CD14-positive monocyte (primary cell): Measurements from ENCODE around the gene NEFH. TPM values are rescaled to one million over a fixed set of nuclear protein-coding genes. Genes with fewer than 3 reads are reported as not detected.

Experiments used
- DNase-seq, 3 donors: peaks; one replicate each; pipeline ENCODE4 v3.0.0-alpha.2; 2011 to 2022
- H2AFZ ChIP-seq: 2 replicates; pipeline ENCODE4 v1.6.0; 2012; ENCODE audit warnings: mild to moderate bottlenecking, low read depth, low read length, inconsistent platforms; ENCODE audit not compliant: insufficient read depth, poor library complexity, severe bottlenecking
- H3K27ac ChIP-seq, 2 donors: 1 replicate in 1 of 2; 2 replicates in 1 of 2; pipeline ENCODE4 v1.5.1; 2012 to 2013; ENCODE audit warnings: low read length in 2 of 2, control low read depth in 1 of 2, inconsistent platforms in 1 of 2, low read depth in 1 of 2, mild to moderate bottlenecking in 1 of 2
- H3K27me3 ChIP-seq, 2 donors: one replicate each; pipeline versions ENCODE4 v1.6.0 to v1.6.1; 2011 to 2013; ENCODE audit warnings: low read length in 2 of 2; ENCODE audit not compliant: control insufficient read depth in 2 of 2, insufficient read depth in 2 of 2
- H3K36me3 ChIP-seq, 2 donors: replicated peaks in 1 of 2; 1 replicate in 1 of 2; 2 replicates in 1 of 2; pipeline versions ENCODE4 v1.5.1 to v1.6.1; 2012 to 2013; ENCODE audit warnings: low read length in 2 of 2, control low read depth in 1 of 2, inconsistent platforms in 1 of 2, mild to moderate bottlenecking in 1 of 2; ENCODE audit not compliant: insufficient read depth in 2 of 2, control insufficient read depth in 1 of 2
- H3K4me1 ChIP-seq, 2 donors: 1 replicate in 1 of 2; 2 replicates in 1 of 2; pipeline versions ENCODE4 v1.5.1 to v1.6.1; 2012 to 2013; ENCODE audit warnings: low read length in 2 of 2, control low read depth in 1 of 2, inconsistent platforms in 1 of 2, mild to moderate bottlenecking in 1 of 2, moderate library complexity in 1 of 2; ENCODE audit not compliant: insufficient read depth in 2 of 2, control insufficient read depth in 1 of 2
- H3K4me2 ChIP-seq: replicated peaks from 2 replicates; pipeline ENCODE3; 2012; ENCODE audit warnings: low read length, moderate library complexity, mild to moderate bottlenecking; ENCODE audit not compliant: poor library complexity, severe bottlenecking; ENCODE audit errors: extremely low read depth
- H3K4me3 ChIP-seq, 3 experiments: fragments of 200-600 bp in 1 of 3; sonication (generic) in 1 of 3; replicated peaks in 1 of 3; 1 replicate in 2 of 3; 2 replicates in 1 of 3; pipeline ENCODE4 v1.5.1; 2011 to 2013; ENCODE audit warnings: low read length in 3 of 3, mild to moderate bottlenecking in 3 of 3, control low read depth in 2 of 3, low read depth in 2 of 3, inconsistent platforms in 1 of 3, moderate library complexity in 1 of 3
- H3K79me2 ChIP-seq: 2 replicates; pipeline ENCODE4 v1.6.0; 2012; ENCODE audit warnings: mild to moderate bottlenecking, control low read depth, inconsistent platforms, low read length, moderate library complexity; ENCODE audit not compliant: insufficient read depth
- H3K9ac ChIP-seq: 2 replicates; pipeline ENCODE4 v1.6.0; 2017; ENCODE audit warnings: low read length, mild to moderate bottlenecking; ENCODE audit not compliant: insufficient read depth, poor library complexity, severe bottlenecking
- H3K9me3 ChIP-seq, 2 donors: replicated peaks in 1 of 2; 1 replicate in 1 of 2; 2 replicates in 1 of 2; pipeline versions ENCODE4 v1.5.1 to v1.6.1; 2012 to 2013; ENCODE audit warnings: low read length in 2 of 2, control low read depth in 1 of 2; ENCODE audit not compliant: control insufficient read depth in 1 of 2, insufficient read depth in 1 of 2
- H4K20me1 ChIP-seq: 2 replicates; pipeline ENCODE4 v1.6.0; 2012; ENCODE audit warnings: mild to moderate bottlenecking, low read length, control low read depth, moderate library complexity; ENCODE audit not compliant: insufficient read depth
- H3K27ac Mint-ChIP-seq, 7 donors: one replicate each; pipeline ENCODE4 v1.8.0; 2020; ENCODE audit warnings: mild to moderate bottlenecking in 7 of 7, mixed read lengths in 7 of 7, moderate library complexity in 6 of 7, inconsistent platforms in 2 of 7
- H3K27me3 Mint-ChIP-seq, 3 donors: one replicate each; pipeline ENCODE4 v1.8.0; 2021 to 2022; ENCODE audit warnings: low read depth in 3 of 3, mild to moderate bottlenecking in 3 of 3, mixed read lengths in 3 of 3, moderate library complexity in 3 of 3, inconsistent platforms in 1 of 3
- H3K36me3 Mint-ChIP-seq, 2 donors: one replicate each; pipeline ENCODE4 v1.8.0; 2020; ENCODE audit warnings: mixed read lengths in 2 of 2, inconsistent platforms in 1 of 2, mild to moderate bottlenecking in 1 of 2
- H3K4me1 Mint-ChIP-seq: one replicate; pipeline ENCODE4 v1.8.0; 2020; ENCODE audit warnings: mild to moderate bottlenecking, mixed read lengths
- H3K4me3 Mint-ChIP-seq, 2 donors: one replicate each; pipeline ENCODE4 v1.8.0; 2020; ENCODE audit warnings: mild to moderate bottlenecking in 2 of 2, mixed read lengths in 2 of 2, moderate library complexity in 1 of 2
- H3K9me3 Mint-ChIP-seq, 7 donors: one replicate each; pipeline ENCODE4 v1.8.0; 2020 to 2022; ENCODE audit warnings: mixed read lengths in 7 of 7, mild to moderate bottlenecking in 6 of 7, moderate library complexity in 6 of 7, inconsistent platforms in 2 of 7
- WGBS: methylation state at CpG from one replicate; pipeline ENCODE4 v1.1.5; 2013; ENCODE audit warnings: missing lambda C conversion rate; ENCODE audit not compliant: insufficient coverage; 5-methylcytosine and 5-hydroxymethylcytosine counted together
- intact Hi-C, 2 donors: fragments of 100-400 bp; cut with micrococcal nuclease; formaldehyde crosslinking; loops; one replicate each; pipeline versions ENCODE4 v1.15.0 to v1.15.1; 2023
- polyA plus RNA-seq, 3 donors: library from polyadenylated mRNA; depleted of rRNA in 1 of 3; unstranded in 2 of 3; stranded (reverse) in 1 of 3; fragments of 300-500 nt in 2 of 3; fragments of >200 nt in 1 of 3; fragmentation: Illumina TruSeq in 2 of 3; gene quantifications; 1 replicate in 2 of 3; 2 replicates in 1 of 3; pipeline ENCODE4 v1.2.3, GENCODE V29; 2012 to 2021
- TF ChIP-seq, protein P1 (sequence below): fragments of 200-600 bp; IDR thresholded peaks from one replicate; pipeline ENCODE4 v1.8.0; 2022; ENCODE audit warnings: antibody characterized with exemption, mild to moderate bottlenecking

The NEFH gene
- polyA plus RNA-seq, 3 donors, result 0.20 to 1.2 (median 0.74) TPM

- Histone ChIP-seq H3K27ac (no peak overlapping the region), H3K4me3 (no peak overlapping the region), H2AFZ (no peak overlapping the region), H3K27me3 (no peaks in the 10 kb centered on the region), H3K4me2 (no peak overlapping the region), H3K9ac (no peak overlapping the region), H3K36me3 (peaks cover 85 to 93% of the 10 kb centered on the region in 2 donors), H3K4me1 (no peaks in the 10 kb centered on the region), H3K9me3 (no peaks in the 10 kb centered on the region), H4K20me1 (no peaks in the 10 kb centered on the region), H3K79me2 (no peaks in the 10 kb centered on the region)
- Mint-ChIP-seq H3K36me3 (peaks cover 86 to 96% of the 10 kb centered on the region in 2 donors), H3K27ac (no peak overlapping the region), H3K9me3 (no peaks in the 10 kb centered on the region), H3K4me3 (no peak overlapping the region), H3K27me3 (no peaks in the 10 kb centered on the region), H3K4me1 (no peaks in the 10 kb centered on the region)
- TF ChIP-seq, protein P1, sequence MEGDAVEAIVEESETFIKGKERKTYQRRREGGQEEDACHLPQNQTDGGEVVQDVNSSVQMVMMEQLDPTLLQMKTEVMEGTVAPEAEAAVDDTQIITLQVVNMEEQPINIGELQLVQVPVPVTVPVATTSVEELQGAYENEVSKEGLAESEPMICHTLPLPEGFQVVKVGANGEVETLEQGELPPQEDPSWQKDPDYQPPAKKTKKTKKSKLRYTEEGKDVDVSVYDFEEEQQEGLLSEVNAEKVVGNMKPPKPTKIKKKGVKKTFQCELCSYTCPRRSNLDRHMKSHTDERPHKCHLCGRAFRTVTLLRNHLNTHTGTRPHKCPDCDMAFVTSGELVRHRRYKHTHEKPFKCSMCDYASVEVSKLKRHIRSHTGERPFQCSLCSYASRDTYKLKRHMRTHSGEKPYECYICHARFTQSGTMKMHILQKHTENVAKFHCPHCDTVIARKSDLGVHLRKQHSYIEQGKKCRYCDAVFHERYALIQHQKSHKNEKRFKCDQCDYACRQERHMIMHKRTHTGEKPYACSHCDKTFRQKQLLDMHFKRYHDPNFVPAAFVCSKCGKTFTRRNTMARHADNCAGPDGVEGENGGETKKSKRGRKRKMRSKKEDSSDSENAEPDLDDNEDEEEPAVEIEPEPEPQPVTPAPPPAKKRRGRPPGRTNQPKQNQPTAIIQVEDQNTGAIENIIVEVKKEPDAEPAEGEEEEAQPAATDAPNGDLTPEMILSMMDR, result no peak
- WGBS, result 100% methylated on average over 2 of the region's 2 CpGs
- no peak for DNase-seq
- intact Hi-C loops, result loop anchor here (10.0 kb wide), 1 partner anchor 129 kb away; no protein-coding TSS in a partner anchor
These were observed 43.7 kb downstream of the NEFH start for GRCh38 chr22:29523761-29524160.

- H3K27ac Mint-ChIP-seq, result no peak overlapping the region
- no peak overlapping the region for H3K4me3 Mint-ChIP-seq
- H3K36me3 ChIP-seq, result peaks cover 84 to 93% of the 10 kb centered on the region in 2 donors
- no peaks in the 10 kb centered on the region for H3K27me3 Mint-ChIP-seq
- no peaks in the 10 kb centered on the region for H3K4me1 ChIP-seq
- no peaks in the 10 kb centered on the region for H3K9me3 Mint-ChIP-seq
- TF ChIP-seq, protein P1, result peak; percentile 24
- 82% methylated on average over 4 of the region's 5 CpGs for WGBS
- no peak overlapping the region for H3K9ac ChIP-seq
- H3K4me3 ChIP-seq, result no peak overlapping the region
- H4K20me1 ChIP-seq, result no peaks in the 10 kb centered on the region
- H3K27me3 ChIP-seq, result no peaks in the 10 kb centered on the region
- no peak overlapping the region for H3K27ac ChIP-seq
- H3K4me2 ChIP-seq, result no peak overlapping the region
- intact Hi-C loops, result loop anchor here (10.0 kb wide), 1 partner anchor 130 kb away; no protein-coding TSS in a partner anchor
- no peak overlapping the region for H2AFZ ChIP-seq
- DNase-seq, result peak in 1 of 3 donors; percentile 15
- peaks cover 88 to 97% of the 10 kb centered on the region in 2 donors for H3K36me3 Mint-ChIP-seq
- H3K9me3 ChIP-seq, result no peaks in the 10 kb centered on the region
- H3K79me2 ChIP-seq, result no peaks in the 10 kb centered on the region
- H3K4me1 Mint-ChIP-seq, result no peaks in the 10 kb centered on the region
These were observed 44.6 kb downstream of the NEFH start for GRCh38 chr22:29524442-29525191.
